NCI-H2196 (cell line): ENCODE results near the gene IST1.
"Not testable (repeated sequence)": the region's sequence is repeated elsewhere in the genome, so short reads cannot be mapped to it uniquely, and the experiment has no call there.

Source experiments
- DNase-seq: peaks from one replicate; lab custom pipeline; 2025; ENCODE audit not compliant: unreplicated experiment; lab: John Stamatoyannopoulos, UW

IST1 gene

GRCh38 chr16:71894921-71895678 is at the start of gene IST1:
TSS of gene IST1 (plus strand) at chr16:71895531. CDS start at chr16:71915641, 20,110 bp downstream.
- DNase-seq, result peak; percentile 88

GRCh38 chr16:71845639-71846430 is 49.5 kb upstream of the IST1 start, which contains the start of gene ATXN1L:
TSS of gene ATXN1L (plus strand) at chr16:71845976. CDS start at chr16:71849741, 3,765 bp downstream.
- peak; percentile 78 for DNase-seq

- DNase-seq, result no peak
Observed at GRCh38 chr16:71846431-71846830, 48.9 kb upstream of the IST1 start.

GRCh38 chr16:71847096-71847495 is 48.2 kb upstream of the IST1 start:
- DNase-seq, result no peak

- no peak for DNase-seq
Observed at GRCh38 chr16:71848622-71849021, 46.7 kb upstream of the IST1 start.

- DNase-seq, result no peak
Observed at GRCh38 chr16:71851746-71852145, 43.6 kb upstream of the IST1 start.

- DNase-seq, result no peak
Observed at GRCh38 chr16:71852158-71852557, 43.2 kb upstream of the IST1 start.

GRCh38 chr16:71852561-71852960 is 42.8 kb upstream of the IST1 start:
- DNase-seq, result no peak

- no peak for DNase-seq
Observed at GRCh38 chr16:71853413-71853812, 41.9 kb upstream of the IST1 start.

GRCh38 chr16:71854369-71854948 is 40.9 kb upstream of the IST1 start:
- no peak for DNase-seq

GRCh38 chr16:71855937-71856662 is 39.2 kb upstream of the IST1 start:
- DNase-seq, result no peak

GRCh38 chr16:71859762-71860521 is 35.4 kb upstream of the IST1 start:
- DNase-seq, result no peak

GRCh38 chr16:71863995-71864394 is 31.3 kb upstream of the IST1 start:
- no peak for DNase-seq

GRCh38 chr16:71865173-71865863 is 30.0 kb upstream of the IST1 start:
- no peak for DNase-seq

- DNase-seq, result not testable (repeated sequence)
Observed at GRCh38 chr16:71867175-71867574, 28.2 kb upstream of the IST1 start.

- peak; percentile 65 for DNase-seq
Observed at GRCh38 chr16:71867939-71868338, 27.4 kb upstream of the IST1 start.

- no peak for DNase-seq
Observed at GRCh38 chr16:71869089-71869488, 26.2 kb upstream of the IST1 start.

- no peak for DNase-seq
Observed at GRCh38 chr16:71870818-71871217, 24.5 kb upstream of the IST1 start.

GRCh38 chr16:71873199-71873598 is 22.1 kb upstream of the IST1 start:
- DNase-seq, result no peak

- no peak for DNase-seq
Observed at GRCh38 chr16:71878911-71879310, 16.4 kb upstream of the IST1 start.
